Body of pancreas (tissue), 4 donors: ENCODE data around the gene FCRL3. TPM values are rescaled to one million over a fixed set of nuclear protein-coding genes. Genes with fewer than 3 reads are reported as not detected.

Source experiments
- ATAC-seq: fragments of 150-250 bp; one replicate; pipeline ENCODE4 v1.9.1; 2016
- DNase-seq, 4 donors: peaks; one replicate each; pipeline ENCODE4 v3.0.0-alpha.2; 2019
- H3K27ac ChIP-seq, 4 donors: fragments of 200-600 bp; sonication (generic); 1 replicate in 3 of 4; 2 replicates in 1 of 4; pipeline versions ENCODE4 v1.5.1 to v1.6.1; 2016 to 2019; ENCODE audit warnings: mild to moderate bottlenecking in 1 of 4, mixed read lengths in 1 of 4, moderate library complexity in 1 of 4
- H3K27me3 ChIP-seq, 2 donors: fragments of 200-600 bp; sonication (generic); one replicate each; pipeline ENCODE4 v1.6.0; 2016; ENCODE audit warnings: mild to moderate bottlenecking in 1 of 2
- H3K36me3 ChIP-seq, 2 donors: fragments of 200-600 bp; sonication (generic); replicated peaks in 1 of 2; 2 replicates each; pipeline ENCODE4 v1.5.1; 2016; ENCODE audit warnings: low read depth in 2 of 2; ENCODE audit not compliant: insufficient read depth in 1 of 2
- H3K4me1 ChIP-seq: fragments of 200-600 bp; sonication (generic); one replicate; pipeline ENCODE4 v1.6.0; 2016
- H3K4me3 ChIP-seq, 2 donors: fragments of 200-600 bp; sonication (generic); 1 replicate in 1 of 2; 2 replicates in 1 of 2; pipeline ENCODE4 v1.5.1; 2016 to 2019
- H3K9me3 ChIP-seq, 3 donors: fragments of 200-600 bp; sonication (generic); 1 replicate in 2 of 3; 2 replicates in 1 of 3; pipeline ENCODE4 v1.5.1; 2016
- CTCF ChIP-seq, 7 experiments: fragments of 450-650 bp in 4 of 7; fragments of 200-600 bp in 3 of 7; sonication (generic) in 3 of 7; IDR thresholded peaks; one replicate each; pipeline ENCODE4 v1.5.1; 2016 to 2019; ENCODE audit warnings: antibody characterized with exemption in 7 of 7
- POLR2A ChIP-seq, 3 donors: fragments of 450-650 bp; IDR thresholded peaks; one replicate each; pipeline ENCODE4 v1.6.1; 2016; ENCODE audit warnings: antibody characterized with exemption in 3 of 3, mild to moderate bottlenecking in 2 of 3
- WGBS, 2 donors: methylation state at CpG; one replicate each; pipeline ENCODE4 v1.1.5; 2017; 5-methylcytosine and 5-hydroxymethylcytosine counted together
- intact Hi-C: fragments of 100-400 bp; cut with DNase I; formaldehyde crosslinking; loops from one replicate; pipeline ENCODE4 v1.15.1; 2023
- total RNA-seq, 2 donors: library from RNA; depleted of rRNA; stranded (reverse); fragments of >200 nt; gene quantifications; one replicate each; pipeline ENCODE4 v1.1.0, GENCODE V29; 2016

The FCRL3 gene
- total RNA-seq, 2 donors from 2014 or later: not detected

GRCh38 chr1:157628773-157629172 is 71.8 kb downstream of the FCRL3 start:
- H3K4me1 ChIP-seq: no peaks in the 10 kb centered on the region
- H3K27ac ChIP-seq: no peak overlapping the region
- intact Hi-C loops: no loop called here
- 87 to 90% methylated on average over 1 of the region's 1 CpG for WGBS, 2 donors
- H3K27me3 ChIP-seq: no peaks in the 10 kb centered on the region
- no peaks in the 10 kb centered on the region for H3K9me3 ChIP-seq
- no peak for TF ChIP-seq CTCF (IDR thresholded peaks at IDR 0.05)
- no peak for TF ChIP-seq POLR2A (IDR thresholded peaks at IDR 0.05)
- ATAC-seq (no peak), DNase-seq (no peak)
- H3K4me3 ChIP-seq: no peak overlapping the region
- H3K36me3 ChIP-seq: no peaks in the 10 kb centered on the region

Other genes starting within 250 kb of the FCRL3 start
- under 1 TPM; 0.33 to 0.52 TPM for gene FCRL5, start 148.3 kb downstream of the FCRL3 start, total RNA-seq
- gene FCRL4, start 102.7 kb downstream of the FCRL3 start, total RNA-seq: not detected
- not detected for gene FCRL2, start 76.4 kb upstream of the FCRL3 start, total RNA-seq
- gene FCRL1, start 119.4 kb upstream of the FCRL3 start, total RNA-seq: not detected
- gene CD5L, start 141.0 kb upstream of the FCRL3 start, total RNA-seq: not detected